Endothelial cell of umbilical vein (primary cell): ENCODE measurements around the gene TNRC6C.

Experiments used
- CTCF ChIP-seq, 2 donors: IDR thresholded peaks; 1 replicate in 1 of 2; 2 replicates in 1 of 2; pipeline ENCODE4 v1.5.1; 2011; ENCODE audit warnings: low read length in 2 of 2, mild to moderate bottlenecking in 2 of 2, moderate library complexity in 2 of 2, control low read depth in 1 of 2, inconsistent platforms in 1 of 2, low read depth in 1 of 2; ENCODE audit not compliant: insufficient read depth in 1 of 2; ENCODE audit errors: extremely low read depth in 1 of 2
- POLR2A ChIP-seq: IDR thresholded peaks from 2 replicates; pipeline ENCODE4 v1.6.1; 2012; ENCODE audit warnings: low read depth, mild to moderate bottlenecking, control low read depth, low read length
- POLR2AphosphoS5 ChIP-seq: IDR thresholded peaks from 2 replicates; pipeline ENCODE4 v1.6.1; 2012; ENCODE audit warnings: low read depth, mild to moderate bottlenecking, control low read depth, low read length, moderate library complexity; ENCODE audit not compliant: insufficient read depth

GRCh38 chr17:77995146-77995852, 36.8 kb downstream of the TNRC6C start:
- no peak for TF ChIP-seq CTCF (IDR thresholded peaks at IDR 0.05; ENCODE audit: extremely low read depth in 1 of 2, insufficient read depth in 1 of 2, low read depth in 1 of 2, low read length in 2 of 2)
- no peak for TF ChIP-seq POLR2A
- TF ChIP-seq POLR2AphosphoS5 = no peak
